ENCODE results near the gene BIRC3. TPM values are rescaled to one million over a fixed set of nuclear protein-coding genes. Genes with fewer than 3 reads are reported as not detected.

Gene BIRC3
- total RNA-seq, 2 experiments from 2014 or later = 27.2 to 66.9 TPM

- TF ChIP-seq EZH2phosphoT487 (IDR thresholded peaks at IDR 0.05; ENCODE audit: borderline replicate concordance, low read depth, low read length) (no peak), CTCF (conservative IDR thresholded peaks at IDR 0.05; ENCODE audit: low read length) (no peak)
- Histone ChIP-seq H2AFZ (ENCODE audit: low read length) (no peak overlapping the region), H3K4me2 (ENCODE audit: low read length) (peak overlapping the region; percentile 65; the same call in 1 of the 2 replicates), H3K4me3 (ENCODE audit: low read depth, low read length, poor library complexity, severe bottlenecking) (no peak overlapping the region), H3K9me3 (ENCODE audit: low read length) (no peaks in the 10 kb centered on the region), H4K20me1 (ENCODE audit: insufficient read depth, low read length) (no peaks in the 10 kb centered on the region), H3K27ac (ENCODE audit: low read depth, low read length, poor library complexity, severe bottlenecking) (no peak overlapping the region), H3K4me1 (ENCODE audit: insufficient read depth, low read length, poor library complexity, severe bottlenecking) (peaks cover 15% of the 10 kb centered on the region), H3K79me2 (ENCODE audit: insufficient read depth, low read depth, low read length) (no peaks in the 10 kb centered on the region), H3K36me3 (ENCODE audit: insufficient read depth, low read length) (no peaks in the 10 kb centered on the region), H3K9me2 (ENCODE audit: insufficient read depth, low read length) (no peaks in the 10 kb centered on the region)
- POLR2A ChIA-PET = interaction anchor here (1.3 to 2.0 kb wide), 2 partner anchors 9 to 13 kb away, joined by 3 to 9 read pairs; no protein-coding TSS in a partner anchor
- intact Hi-C loops (cut with micrococcal nuclease; ENCODE audit: unreplicated experiment) = no loop called here
- no TSS peak for BruUV-seq (replicated peaks)
- DNase-seq (ENCODE audit: low spot score) = no peak
- CTCF ChIA-PET (ENCODE audit: unreplicated experiment) = interaction anchor here (1.0 kb wide), 1 partner anchor 24 kb away, joined by 3 read pairs; no protein-coding TSS in a partner anchor
Measured at GRCh38 chr11:102269927-102270326, 47.4 kb upstream of the BIRC3 start.

GRCh38 chr11:102272047-102272824 is 45.0 kb upstream of the BIRC3 start:
- H3K9me3 ChIP-seq (ENCODE audit: low read length) = no peaks in the 10 kb centered on the region
- no peaks in the 10 kb centered on the region for H4K20me1 ChIP-seq (ENCODE audit: insufficient read depth, low read length)
- no TSS peak for BruUV-seq (replicated peaks)
- H3K4me3 ChIP-seq (ENCODE audit: low read depth, low read length, poor library complexity, severe bottlenecking) = no peak overlapping the region
- H2AFZ ChIP-seq (ENCODE audit: low read length) = no peak overlapping the region
- no peak overlapping the region for H3K4me2 ChIP-seq (ENCODE audit: low read length)
- intact Hi-C loops (cut with micrococcal nuclease; ENCODE audit: unreplicated experiment) = no loop called here
- H3K9me2 ChIP-seq (ENCODE audit: insufficient read depth, low read length) = no peaks in the 10 kb centered on the region
- DNase-seq (ENCODE audit: low spot score) = no peak
- H3K36me3 ChIP-seq (ENCODE audit: insufficient read depth, low read length) = no peaks in the 10 kb centered on the region
- POLR2A ChIA-PET = interaction anchor here (1.1 kb wide), 1 partner anchor 11 kb away, joined by 3 read pairs; no protein-coding TSS in a partner anchor
- no peak overlapping the region for H3K27ac ChIP-seq (ENCODE audit: low read depth, low read length, poor library complexity, severe bottlenecking)
- CTCF ChIA-PET (ENCODE audit: unreplicated experiment) = no interaction called here
- H3K4me1 ChIP-seq (ENCODE audit: insufficient read depth, low read length, poor library complexity, severe bottlenecking) = peaks cover 15% of the 10 kb centered on the region
- TF ChIP-seq CTCF (conservative IDR thresholded peaks at IDR 0.05; ENCODE audit: low read length) = no peak
- no peak for TF ChIP-seq EZH2phosphoT487 (IDR thresholded peaks at IDR 0.05; ENCODE audit: borderline replicate concordance, low read depth, low read length)
- no peaks in the 10 kb centered on the region for H3K79me2 ChIP-seq (ENCODE audit: insufficient read depth, low read depth, low read length)

- Histone ChIP-seq H3K79me2 (ENCODE audit: insufficient read depth, low read depth, low read length) (no peaks in the 10 kb centered on the region), H4K20me1 (ENCODE audit: insufficient read depth, low read length) (no peaks in the 10 kb centered on the region), H3K27ac (ENCODE audit: low read depth, low read length, poor library complexity, severe bottlenecking) (no peak overlapping the region), H3K9me3 (ENCODE audit: low read length) (no peaks in the 10 kb centered on the region), H3K36me3 (ENCODE audit: insufficient read depth, low read length) (no peaks in the 10 kb centered on the region), H3K9me2 (ENCODE audit: insufficient read depth, low read length) (no peaks in the 10 kb centered on the region), H3K4me1 (ENCODE audit: insufficient read depth, low read length, poor library complexity, severe bottlenecking) (peaks cover 5% of the 10 kb centered on the region), H3K4me3 (ENCODE audit: low read depth, low read length, poor library complexity, severe bottlenecking) (no peak overlapping the region), H2AFZ (ENCODE audit: low read length) (no peak overlapping the region), H3K4me2 (ENCODE audit: low read length) (no peak overlapping the region)
- no peak for DNase-seq (ENCODE audit: low spot score)
- POLR2A ChIA-PET = interaction anchor here (0.7 to 0.8 kb wide), 2 partner anchors 52 to 94 kb away, joined by 3 read pairs; no protein-coding TSS in a partner anchor
- CTCF ChIA-PET (ENCODE audit: unreplicated experiment) = interaction anchor here (0.6 kb wide), 1 partner anchor 9 kb away, joined by 3 read pairs; no protein-coding TSS in a partner anchor
- TF ChIP-seq CTCF (conservative IDR thresholded peaks at IDR 0.05; ENCODE audit: low read length) (no peak), EZH2phosphoT487 (IDR thresholded peaks at IDR 0.05; ENCODE audit: borderline replicate concordance, low read depth, low read length) (no peak)
- intact Hi-C loops (cut with micrococcal nuclease; ENCODE audit: unreplicated experiment) = no loop called here
- BruUV-seq (replicated peaks) = no TSS peak
Measured at GRCh38 chr11:102274628-102275027, 42.7 kb upstream of the BIRC3 start.
